ENCODE data around the gene SOD3. TPM values are rescaled to one million over a fixed set of nuclear protein-coding genes. Genes with fewer than 3 reads are reported as not detected.

Gene SOD3
- total RNA-seq, 1 donor from 2014 or later = 198 TPM

GRCh38 chr4:24805566-24805965 is 10.2 kb downstream of the SOD3 start:
- H3K36me3 ChIP-seq = no peaks in the 10 kb centered on the region
- TF ChIP-seq CTCF (IDR thresholded peaks at IDR 0.05) = no peak
- H3K4me1 ChIP-seq = peaks cover 6% of the 10 kb centered on the region
- intact Hi-C loops (cut with DNase I) = no loop called here
- H3K9me3 ChIP-seq = no peaks in the 10 kb centered on the region
- no peak overlapping the region for H3K4me3 ChIP-seq
- H3K27ac ChIP-seq = no peak overlapping the region
- ATAC-seq (no peak), DNase-seq (no peak)
- H3K27me3 ChIP-seq = peaks cover 6% of the 10 kb centered on the region

- Histone ChIP-seq H3K4me3 (no peak overlapping the region), H3K4me1 (peaks cover 2% of the 10 kb centered on the region), H3K27me3 (peaks cover 2% of the 10 kb centered on the region), H3K27ac (no peak overlapping the region), H3K9me3 (no peaks in the 10 kb centered on the region), H3K36me3 (no peaks in the 10 kb centered on the region)
- no peak for TF ChIP-seq CTCF (IDR thresholded peaks at IDR 0.05)
- intact Hi-C loops (cut with DNase I) = no loop called here
- no peak for ATAC-seq
- no peak for DNase-seq
Measured at GRCh38 chr4:24806206-24806990, 11.0 kb downstream of the SOD3 start.

- no peaks in the 10 kb centered on the region for H3K4me1 ChIP-seq
- no peaks in the 10 kb centered on the region for H3K36me3 ChIP-seq
- no peak for TF ChIP-seq CTCF (IDR thresholded peaks at IDR 0.05)
- no peaks in the 10 kb centered on the region for H3K9me3 ChIP-seq
- H3K4me3 ChIP-seq = no peak overlapping the region
- H3K27me3 ChIP-seq = no peaks in the 10 kb centered on the region
- ATAC-seq (no peak), DNase-seq (no peak)
- intact Hi-C loops (cut with DNase I) = no loop called here
- no peak overlapping the region for H3K27ac ChIP-seq
Measured at GRCh38 chr4:24807611-24808010, 12.2 kb downstream of the SOD3 start.

GRCh38 chr4:24808261-24808660 is 12.9 kb downstream of the SOD3 start:
- ATAC-seq = no peak
- Histone ChIP-seq H3K9me3 (no peaks in the 10 kb centered on the region), H3K4me3 (no peak overlapping the region), H3K4me1 (no peaks in the 10 kb centered on the region), H3K36me3 (no peaks in the 10 kb centered on the region), H3K27me3 (no peaks in the 10 kb centered on the region), H3K27ac (no peak overlapping the region)
- intact Hi-C loops (cut with DNase I) = no loop called here
- no peak for TF ChIP-seq CTCF (IDR thresholded peaks at IDR 0.05)
- DNase-seq = no peak

- Histone ChIP-seq H3K27me3 (no peaks in the 10 kb centered on the region), H3K9me3 (no peaks in the 10 kb centered on the region), H3K4me3 (no peak overlapping the region), H3K36me3 (no peaks in the 10 kb centered on the region), H3K27ac (no peak overlapping the region), H3K4me1 (no peaks in the 10 kb centered on the region)
- no peak for DNase-seq
- no peak for ATAC-seq
- TF ChIP-seq CTCF (IDR thresholded peaks at IDR 0.05) = no peak
- intact Hi-C loops (cut with DNase I) = no loop called here
Measured at GRCh38 chr4:24808955-24809354, 13.6 kb downstream of the SOD3 start.

All from upper lobe of right lung (tissue), 1 donor.